Measurements from ENCODE around the gene GNAI1. TPM values are rescaled to one million over a fixed set of nuclear protein-coding genes. Genes with fewer than 3 reads are reported as not detected.

The GNAI1 gene
- total RNA-seq, 1 donor from 2014 or later = 6.0 TPM

- peaks cover 3% of the 10 kb centered on the region for H3K9me3 Mint-ChIP-seq
- intact Hi-C loops (cut with micrococcal nuclease) = no loop called here
- peaks cover 1% of the 10 kb centered on the region for H3K27me3 Mint-ChIP-seq (ENCODE audit: insufficient read depth)
- H3K36me3 Mint-ChIP-seq (ENCODE audit: low read depth) = no peaks in the 10 kb centered on the region
- no peak for DNase-seq (ENCODE audit: low spot score)
- no peak overlapping the region for H3K27ac Mint-ChIP-seq
- no peak overlapping the region for H3K4me3 Mint-ChIP-seq
- no peaks in the 10 kb centered on the region for H3K4me1 Mint-ChIP-seq (ENCODE audit: low read depth)
Observed at GRCh38 chr7:80183351-80183750, 48.7 kb downstream of the GNAI1 start.

GRCh38 chr7:80183900-80184685 lies 49.5 kb downstream of the GNAI1 start:
- Mint-ChIP-seq H3K27me3 (ENCODE audit: insufficient read depth) (peaks cover 1% of the 10 kb centered on the region), H3K4me1 (ENCODE audit: low read depth) (no peaks in the 10 kb centered on the region), H3K36me3 (ENCODE audit: low read depth) (no peaks in the 10 kb centered on the region), H3K9me3 (peaks cover 3% of the 10 kb centered on the region), H3K4me3 (no peak overlapping the region), H3K27ac (no peak overlapping the region)
- intact Hi-C loops (cut with micrococcal nuclease) = no loop called here
- DNase-seq (ENCODE audit: low spot score) = no peak

DNA sequence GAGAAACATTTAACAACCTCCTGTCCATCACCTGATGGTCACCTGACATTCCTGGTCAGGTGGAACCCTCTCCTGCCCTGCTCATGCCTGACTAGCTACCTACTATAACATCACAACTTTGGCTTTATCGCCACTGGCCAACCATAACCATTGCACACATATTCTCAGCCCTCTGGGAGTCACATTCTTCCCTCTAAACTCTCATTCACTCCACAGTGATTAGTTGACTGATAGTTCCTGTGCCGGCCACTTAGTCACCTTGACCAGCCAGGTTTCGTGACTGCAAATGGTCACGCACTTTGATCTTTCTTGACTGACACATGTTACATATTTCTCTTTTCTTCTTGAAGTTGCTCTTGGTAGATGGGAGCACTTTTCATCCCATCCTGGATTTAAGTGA lies 50.1 kb downstream of the GNAI1 start:
- intact Hi-C loops (cut with micrococcal nuclease) = no loop called here
- Mint-ChIP-seq H3K27me3 (ENCODE audit: insufficient read depth) (peaks cover 1% of the 10 kb centered on the region), H3K36me3 (ENCODE audit: low read depth) (no peaks in the 10 kb centered on the region), H3K4me1 (ENCODE audit: low read depth) (no peaks in the 10 kb centered on the region), H3K4me3 (no peak overlapping the region), H3K9me3 (peaks cover 3% of the 10 kb centered on the region), H3K27ac (no peak overlapping the region)
- no peak for DNase-seq (ENCODE audit: low spot score)

DNA sequence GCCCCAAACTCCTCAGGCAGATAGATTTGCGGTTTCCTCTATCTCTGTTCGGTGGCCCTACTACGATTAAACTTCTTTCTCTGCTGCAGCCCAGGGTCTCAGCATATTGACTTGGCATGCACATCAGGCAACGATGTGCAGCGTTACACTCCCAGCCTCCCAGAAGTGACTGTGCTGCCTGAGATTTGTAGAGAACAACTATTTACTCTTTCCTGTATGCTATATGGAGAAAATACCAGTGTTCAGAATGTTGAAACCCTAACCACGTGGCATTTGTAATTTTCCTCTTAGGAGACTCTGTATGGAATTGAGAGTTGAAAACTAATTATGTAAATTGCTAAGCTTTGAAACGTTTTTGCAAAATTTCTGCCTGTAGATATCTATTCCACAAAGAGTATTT lies 50.9 kb downstream of the GNAI1 start:
- no peaks in the 10 kb centered on the region for H3K36me3 Mint-ChIP-seq (ENCODE audit: low read depth)
- H3K27ac Mint-ChIP-seq = no peak overlapping the region
- intact Hi-C loops (cut with micrococcal nuclease) = no loop called here
- peaks cover 1% of the 10 kb centered on the region for H3K27me3 Mint-ChIP-seq (ENCODE audit: insufficient read depth)
- no peak for DNase-seq (ENCODE audit: low spot score)
- no peak overlapping the region for H3K4me3 Mint-ChIP-seq
- peaks cover 3% of the 10 kb centered on the region for H3K9me3 Mint-ChIP-seq
- H3K4me1 Mint-ChIP-seq (ENCODE audit: low read depth) = no peaks in the 10 kb centered on the region

- peaks cover 3% of the 10 kb centered on the region for H3K9me3 Mint-ChIP-seq
- no peak overlapping the region for H3K27ac Mint-ChIP-seq
- no peaks in the 10 kb centered on the region for H3K36me3 Mint-ChIP-seq (ENCODE audit: low read depth)
- H3K4me1 Mint-ChIP-seq (ENCODE audit: low read depth) = no peaks in the 10 kb centered on the region
- DNase-seq (ENCODE audit: low spot score) = no peak
- H3K4me3 Mint-ChIP-seq = no peak overlapping the region
- intact Hi-C loops (cut with micrococcal nuclease) = no loop called here
- H3K27me3 Mint-ChIP-seq (ENCODE audit: insufficient read depth) = peaks cover 1% of the 10 kb centered on the region
Observed at GRCh38 chr7:80186721-80187120, 52.1 kb downstream of the GNAI1 start.

DNA sequence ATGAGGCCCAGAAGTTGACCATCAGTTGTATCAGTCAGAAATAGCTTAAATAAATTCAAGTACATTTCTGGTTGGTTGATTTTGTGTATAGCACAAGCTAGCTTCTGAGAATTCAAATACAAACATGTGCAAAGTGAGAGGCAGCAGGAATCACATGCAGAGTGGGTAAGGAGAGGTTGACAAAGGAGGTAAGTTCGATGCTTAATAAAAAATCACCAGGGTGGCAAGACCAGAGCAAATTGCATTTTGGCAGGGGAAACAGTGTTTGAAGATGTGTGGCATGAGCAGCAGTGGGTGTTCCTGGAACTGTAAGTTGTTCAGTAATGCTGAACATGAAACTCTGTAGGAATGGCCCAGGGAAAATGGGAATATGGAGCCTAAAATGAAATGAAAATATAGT lies 52.6 kb downstream of the GNAI1 start:
- Mint-ChIP-seq H3K27ac (no peak overlapping the region), H3K36me3 (ENCODE audit: low read depth) (no peaks in the 10 kb centered on the region)

GRCh38 chr7:80187727-80188126 lies 53.1 kb downstream of the GNAI1 start:
- peaks cover 3% of the 10 kb centered on the region for H3K9me3 Mint-ChIP-seq
- peaks cover 1% of the 10 kb centered on the region for H3K27me3 Mint-ChIP-seq (ENCODE audit: insufficient read depth)
- intact Hi-C loops (cut with micrococcal nuclease) = no loop called here
- no peaks in the 10 kb centered on the region for H3K4me1 Mint-ChIP-seq (ENCODE audit: low read depth)
- no peak overlapping the region for H3K4me3 Mint-ChIP-seq
- DNase-seq (ENCODE audit: low spot score) = no peak
- no peaks in the 10 kb centered on the region for H3K36me3 Mint-ChIP-seq (ENCODE audit: low read depth)
- H3K27ac Mint-ChIP-seq = no peak overlapping the region

More for the DNA sequence above, 52.6 kb downstream of the GNAI1 start:
- Mint-ChIP-seq H3K9me3 (peaks cover 3% of the 10 kb centered on the region), H3K27me3 (ENCODE audit: insufficient read depth) (peaks cover 1% of the 10 kb centered on the region), H3K4me1 (ENCODE audit: low read depth) (no peaks in the 10 kb centered on the region), H3K4me3 (no peak overlapping the region)
- intact Hi-C loops (cut with micrococcal nuclease) = no loop called here
- no peak for DNase-seq (ENCODE audit: low spot score)

- no peak for DNase-seq (ENCODE audit: low spot score)
- Mint-ChIP-seq H3K4me1 (ENCODE audit: low read depth) (no peaks in the 10 kb centered on the region), H3K4me3 (no peak overlapping the region), H3K27me3 (ENCODE audit: insufficient read depth) (peaks cover 1% of the 10 kb centered on the region), H3K9me3 (peaks cover 3% of the 10 kb centered on the region), H3K27ac (no peak overlapping the region), H3K36me3 (ENCODE audit: low read depth) (no peaks in the 10 kb centered on the region)
- intact Hi-C loops (cut with micrococcal nuclease) = no loop called here
Observed at GRCh38 chr7:80189638-80190037, 55.0 kb downstream of the GNAI1 start.

DNA sequence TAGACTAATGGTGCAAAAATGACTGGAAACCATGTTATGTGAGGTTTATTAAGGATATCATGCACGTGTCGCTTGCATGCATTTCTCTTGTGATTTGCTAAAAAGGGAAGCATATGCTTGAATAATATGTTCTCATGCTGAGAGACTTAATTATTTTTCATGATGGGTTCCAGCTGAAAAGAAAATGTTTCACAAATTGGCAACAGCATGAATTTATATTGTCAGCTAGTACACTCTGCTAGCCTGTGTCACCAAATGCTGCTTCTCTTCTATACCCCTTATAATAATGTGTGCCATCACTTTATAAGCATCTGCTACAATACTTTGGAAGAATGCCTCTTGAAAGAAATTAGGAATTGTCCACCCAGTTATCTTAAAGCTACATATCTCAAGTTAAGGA lies 63.0 kb downstream of the GNAI1 start:
- Mint-ChIP-seq H3K27ac (no peak overlapping the region), H3K27me3 (ENCODE audit: insufficient read depth) (peaks cover 4% of the 10 kb centered on the region), H3K4me1 (ENCODE audit: low read depth) (no peaks in the 10 kb centered on the region), H3K36me3 (ENCODE audit: low read depth) (no peaks in the 10 kb centered on the region), H3K4me3 (no peak overlapping the region), H3K9me3 (no peaks in the 10 kb centered on the region)
- DNase-seq (ENCODE audit: low spot score) = no peak
- intact Hi-C loops (cut with micrococcal nuclease) = no loop called here

DNA sequence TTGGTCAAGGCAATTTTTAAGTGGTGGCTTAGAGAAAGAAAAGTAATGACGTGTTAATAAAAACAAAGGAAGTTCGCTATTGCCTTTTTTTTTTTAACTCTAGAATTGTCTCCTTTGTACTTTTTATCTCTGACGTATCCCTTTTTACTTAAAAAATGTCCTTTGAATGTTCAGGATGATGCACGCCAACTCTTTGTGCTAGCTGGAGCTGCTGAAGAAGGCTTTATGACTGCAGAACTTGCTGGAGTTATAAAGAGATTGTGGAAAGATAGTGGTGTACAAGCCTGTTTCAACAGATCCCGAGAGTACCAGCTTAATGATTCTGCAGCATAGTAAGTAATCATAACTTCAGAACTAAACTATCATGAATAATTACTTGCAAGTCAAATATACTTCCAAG lies 64.4 kb downstream of the GNAI1 start:
- no peak for DNase-seq (ENCODE audit: low spot score)
- intact Hi-C loops (cut with micrococcal nuclease) = no loop called here
- Mint-ChIP-seq H3K36me3 (ENCODE audit: low read depth) (no peaks in the 10 kb centered on the region), H3K27ac (no peak overlapping the region), H3K4me3 (no peak overlapping the region), H3K4me1 (ENCODE audit: low read depth) (no peaks in the 10 kb centered on the region), H3K27me3 (ENCODE audit: insufficient read depth) (peaks cover 4% of the 10 kb centered on the region), H3K9me3 (no peaks in the 10 kb centered on the region)

DNA sequence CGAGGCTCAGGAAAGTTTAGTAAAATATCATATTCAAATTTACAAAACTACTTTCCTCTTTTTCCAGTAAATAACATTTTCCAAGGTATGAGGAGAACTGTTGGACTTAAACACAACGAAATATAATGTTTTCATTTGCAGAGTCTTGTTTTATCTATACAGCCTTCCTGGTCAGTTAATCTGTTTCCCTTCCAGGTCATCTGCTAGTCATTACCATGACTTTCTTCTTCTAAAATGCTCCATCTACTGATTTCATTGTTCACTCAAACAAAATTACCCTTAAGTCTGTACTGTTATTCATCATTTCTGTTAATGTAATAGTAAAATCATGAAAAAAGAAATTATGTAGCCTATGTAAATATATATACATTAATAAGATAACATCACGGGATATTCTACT lies 69.8 kb downstream of the GNAI1 start:
- H3K4me1 Mint-ChIP-seq (ENCODE audit: low read depth) = no peaks in the 10 kb centered on the region
- H3K36me3 Mint-ChIP-seq (ENCODE audit: low read depth) = no peaks in the 10 kb centered on the region
- no peak overlapping the region for H3K4me3 Mint-ChIP-seq
- no peak overlapping the region for H3K27ac Mint-ChIP-seq
- no peaks in the 10 kb centered on the region for H3K27me3 Mint-ChIP-seq (ENCODE audit: insufficient read depth)
- intact Hi-C loops (cut with micrococcal nuclease) = no loop called here
- no peaks in the 10 kb centered on the region for H3K9me3 Mint-ChIP-seq
- no peak for DNase-seq (ENCODE audit: low spot score)

- no peak overlapping the region for H3K4me3 Mint-ChIP-seq
- no peak overlapping the region for H3K27ac Mint-ChIP-seq
- no peaks in the 10 kb centered on the region for H3K9me3 Mint-ChIP-seq
- intact Hi-C loops (cut with micrococcal nuclease) = no loop called here
- DNase-seq (ENCODE audit: low spot score) = no peak
- no peaks in the 10 kb centered on the region for H3K36me3 Mint-ChIP-seq (ENCODE audit: low read depth)
- H3K4me1 Mint-ChIP-seq (ENCODE audit: low read depth) = no peaks in the 10 kb centered on the region
- no peaks in the 10 kb centered on the region for H3K27me3 Mint-ChIP-seq (ENCODE audit: insufficient read depth)
Observed at GRCh38 chr7:80204919-80205318, 70.3 kb downstream of the GNAI1 start.

DNA sequence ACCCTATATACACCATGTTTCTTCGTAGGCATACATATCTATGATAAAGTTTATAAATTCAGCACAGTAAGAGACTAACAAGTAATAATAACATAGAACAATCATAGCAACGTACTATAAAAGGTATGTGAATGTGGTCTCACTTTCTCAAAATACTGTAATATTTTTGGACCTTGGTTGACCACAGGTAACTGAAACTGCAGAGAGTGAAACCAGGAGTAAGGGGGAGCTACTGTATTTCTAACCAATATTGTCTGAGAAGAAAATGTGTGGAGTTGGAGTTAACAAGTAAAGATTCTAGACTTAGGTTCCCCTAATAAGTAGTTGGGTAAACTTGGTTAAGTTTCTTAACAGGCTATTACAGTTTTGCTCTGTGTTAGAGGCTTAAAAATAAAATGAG lies 72.1 kb downstream of the GNAI1 start:
- H3K27me3 Mint-ChIP-seq (ENCODE audit: insufficient read depth) = peaks cover 3% of the 10 kb centered on the region
- intact Hi-C loops (cut with micrococcal nuclease) = no loop called here
- H3K9me3 Mint-ChIP-seq = no peaks in the 10 kb centered on the region
- no peak for DNase-seq (ENCODE audit: low spot score)
- no peaks in the 10 kb centered on the region for H3K36me3 Mint-ChIP-seq (ENCODE audit: low read depth)
- no peaks in the 10 kb centered on the region for H3K4me1 Mint-ChIP-seq (ENCODE audit: low read depth)
- no peak overlapping the region for H3K4me3 Mint-ChIP-seq
- no peak overlapping the region for H3K27ac Mint-ChIP-seq

DNA sequence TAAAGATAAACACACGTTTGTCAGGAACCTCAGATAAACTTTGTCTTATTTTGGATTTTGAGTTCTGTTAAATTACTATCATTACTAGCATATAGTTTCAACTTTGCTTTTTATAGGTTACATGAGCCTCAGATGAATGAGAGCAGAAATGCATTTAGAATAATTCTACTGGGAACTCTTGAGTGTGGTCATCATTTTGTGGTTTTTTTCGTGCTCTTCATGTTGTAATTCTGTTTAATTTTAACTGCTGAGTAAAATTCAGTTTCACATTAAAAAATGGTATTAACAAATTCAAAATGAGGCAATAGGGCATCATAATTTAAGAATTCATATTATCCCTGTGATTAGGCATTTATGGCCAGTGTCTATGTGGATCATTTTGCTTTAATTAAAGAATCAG lies 72.9 kb downstream of the GNAI1 start:
- no peaks in the 10 kb centered on the region for H3K9me3 Mint-ChIP-seq
- no peak for DNase-seq (ENCODE audit: low spot score)
- no peaks in the 10 kb centered on the region for H3K36me3 Mint-ChIP-seq (ENCODE audit: low read depth)
- H3K27ac Mint-ChIP-seq = no peak overlapping the region
- intact Hi-C loops (cut with micrococcal nuclease) = no loop called here
- H3K4me3 Mint-ChIP-seq = no peak overlapping the region
- peaks cover 3% of the 10 kb centered on the region for H3K27me3 Mint-ChIP-seq (ENCODE audit: insufficient read depth)
- H3K4me1 Mint-ChIP-seq (ENCODE audit: low read depth) = no peaks in the 10 kb centered on the region

Measured in activated T-helper 1 cell treated with anti-CD3 and anti-CD28 coated beads, Interleukin-12 subunit alpha, Interleukin-12 subunit beta, Interleukin-2, Interleukin-4 antibody, amounts not matched to agents 30 ng/mL and 10 ng/mL and 1 ng/mL, durations not matched to agents 14 hours and 24 hours and 36 hours (primary cell).